Spleen (tissue), 11 donors: ENCODE measurements around the gene ZRANB1. TPM values are rescaled to one million over a fixed set of nuclear protein-coding genes. Genes with fewer than 3 reads are reported as not detected.

Source experiments
- DNase-seq: peaks from one replicate; pipeline ENCODE4 v3.0.0-alpha.2; 2020
- H3K27ac ChIP-seq, 8 donors: fragments of 200-600 bp; sonication (generic) in 7 of 8; 1 replicate in 4 of 8; 2 replicates in 4 of 8; pipeline versions ENCODE4 v1.5.0 to v1.8.0; 2016 to 2021; ENCODE audit warnings: inconsistent platforms in 4 of 8, mild to moderate bottlenecking in 4 of 8, moderate library complexity in 1 of 8
- H3K27me3 ChIP-seq, 7 donors: fragments of 200-600 bp; sonication (generic) in 6 of 7; replicated peaks in 1 of 7; 1 replicate in 4 of 7; 2 replicates in 3 of 7; pipeline versions ENCODE4 v1.5.0 to v1.8.0; 2016 to 2021; ENCODE audit warnings: inconsistent platforms in 3 of 7, mild to moderate bottlenecking in 1 of 7
- H3K36me3 ChIP-seq, 6 donors: fragments of 200-600 bp; sonication (generic) in 5 of 6; 1 replicate in 4 of 6; 2 replicates in 2 of 6; pipeline versions ENCODE4 v1.5.0 to v1.8.0; 2016 to 2021; ENCODE audit warnings: inconsistent platforms in 2 of 6
- H3K4me1 ChIP-seq, 6 donors: fragments of 200-600 bp; sonication (generic) in 5 of 6; 1 replicate in 3 of 6; 2 replicates in 3 of 6; pipeline versions ENCODE4 v1.5.0 to v1.8.0; 2016 to 2021; ENCODE audit warnings: inconsistent platforms in 3 of 6
- H3K4me3 ChIP-seq, 8 donors: fragments of 200-600 bp; sonication (generic) in 7 of 8; 1 replicate in 4 of 8; 2 replicates in 4 of 8; pipeline versions ENCODE4 v1.5.0 to v1.8.0; 2016 to 2021; ENCODE audit warnings: inconsistent platforms in 4 of 8, mild to moderate bottlenecking in 4 of 8, moderate library complexity in 2 of 8
- H3K9me3 ChIP-seq, 8 donors: fragments of 200-600 bp; sonication (generic) in 7 of 8; 1 replicate in 4 of 8; 2 replicates in 4 of 8; pipeline versions ENCODE4 v1.5.0 to v1.8.0; 2016 to 2021; ENCODE audit warnings: inconsistent platforms in 4 of 8
- POLR2A ChIP-seq, 3 donors: fragments of 450-650 bp; IDR thresholded peaks; one replicate each; pipeline ENCODE4 v1.5.1; 2017; ENCODE audit warnings: antibody characterized with exemption in 3 of 3, mild to moderate bottlenecking in 1 of 3
- POLR2AphosphoS5 ChIP-seq, 3 donors: sonication (generic); formaldehyde crosslinking; IDR thresholded peaks; one replicate each; pipeline ENCODE4 v1.5.1; 2017; ENCODE audit warnings: antibody characterized with exemption in 3 of 3
- WGBS, 5 donors: extraction: QIAGEN DNeasy Blood & Tissue Kit in 3 of 5; methylation state at CpG; one replicate each; pipeline versions ENCODE4 v1.1.5 to v1.1.7; 2013 to 2018; 5-methylcytosine and 5-hydroxymethylcytosine counted together
- intact Hi-C: fragments of 100-400 bp; cut with DNase I; formaldehyde crosslinking; loops from one replicate; pipeline ENCODE4 v1.15.0; 2023; ENCODE audit warnings: low total_unique reads
- polyA plus RNA-seq, 3 donors: library from polyadenylated mRNA; stranded (reverse); fragments of 200-250 nt; gene quantifications; one replicate each; pipeline ENCODE4 v1.2.1, GENCODE V29; 2013
- total RNA-seq, 7 donors: library from RNA; depleted of rRNA in 3 of 7; stranded (reverse); fragments of >200 nt in 3 of 7; fragmentation: NEBNext Ultra II Directional in 4 of 7; extraction: Animal tissue kit (Norgen Biotek cat#: 25700) in 4 of 7; gene quantifications; one replicate each; pipeline versions ENCODE4 v1.1.0 to v1.2.1, GENCODE V29; 2016 to 2021
- TF ChIP-seq, protein P1 (sequence below), 11 experiments: fragments of 200-600 bp in 7 of 11; fragments of 450-650 bp in 4 of 11; sonication (generic) in 4 of 11; IDR thresholded peaks in 8 of 11; conservative IDR thresholded peaks in 3 of 11; 1 replicate in 7 of 11; 2 replicates in 4 of 11; pipeline versions ENCODE4 v1.4.0 to v1.8.0; 2016 to 2021; ENCODE audit warnings: antibody characterized with exemption in 11 of 11, inconsistent platforms in 4 of 11, mild to moderate bottlenecking in 1 of 11
- donor health status: healthy with polysubstance abuse.
- donor health status: DM: no; HTN: no; CAD: no; lungs with moderate emphysema.
- donor health status: DM: no; HTN: no; CAD: no.
- donor health status: Bipolar disorder and iron deficiency.
- donor health status: healthy.
- donor health status: DM: no; HTN: no; CAD: no.
- donor health status: DM: yes; HTN: yes; CAD: no.

The ZRANB1 gene
- total and polyA plus RNA-seq, 10 donors, result 5.0 to 28.8 (median 17.7) TPM

DNA sequence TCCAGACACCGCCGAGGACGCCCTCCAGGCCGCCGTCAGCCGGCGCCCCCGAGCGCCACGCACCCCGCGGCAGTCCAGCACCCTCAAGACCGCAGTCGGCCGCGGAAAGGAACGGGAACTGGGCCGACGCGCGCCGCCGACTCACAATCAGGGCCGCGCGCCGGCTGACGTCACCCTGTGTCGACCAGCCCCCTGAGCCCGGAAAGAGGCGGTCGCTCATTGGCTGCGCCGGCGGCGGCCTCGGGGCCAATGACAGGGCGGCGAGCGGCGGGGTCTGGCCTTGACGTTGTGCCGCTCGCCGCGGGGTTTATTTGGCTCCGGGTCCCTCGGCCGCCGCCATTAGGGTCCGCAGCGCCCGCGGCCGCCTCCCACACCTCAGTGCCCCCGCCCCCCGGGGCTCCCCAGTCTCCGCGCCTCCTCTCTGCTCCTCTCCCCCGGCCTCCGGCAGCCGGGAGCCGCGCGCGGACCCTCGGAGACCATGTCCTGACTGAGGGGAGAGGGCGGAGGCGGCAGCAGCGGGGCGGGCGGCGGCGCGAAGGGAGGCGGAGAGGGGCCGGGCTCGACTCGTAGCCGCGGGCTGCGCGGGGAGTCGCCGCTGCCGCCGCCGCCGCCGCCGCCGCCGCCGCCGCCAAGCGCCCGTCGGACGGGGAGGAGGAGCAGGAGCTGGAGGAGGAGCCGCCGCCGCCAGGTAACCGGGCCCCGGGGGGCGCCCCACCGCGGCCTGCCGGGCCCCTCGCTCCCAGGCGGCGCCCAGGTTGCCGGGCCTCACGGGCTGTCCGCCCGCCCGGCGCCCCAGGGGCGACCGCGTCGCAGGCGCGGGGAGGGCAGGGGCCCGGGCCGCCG lies 25.1 kb upstream of the ZRANB1 start:
- H3K36me3 ChIP-seq, result no peaks in the 10 kb centered on the region
- H3K27me3 ChIP-seq, result no peaks in the 10 kb centered on the region
- H3K4me1 ChIP-seq, result peaks cover 23 to 67% (median 44%) of the 10 kb centered on the region in 6 donors
- DNase-seq, result peak; percentile 99
- peak overlapping the region; percentile 65 to 91 (median 71) for H3K4me3 ChIP-seq
- 0 to 2% (median 1%) methylated on average over 21 to 126 of the region's 126 CpGs for WGBS, 5 donors
- no peaks in the 10 kb centered on the region for H3K9me3 ChIP-seq
- peak overlapping the region; percentile 95 to 99 (median 98) for H3K27ac ChIP-seq
- peak in 2 of 3 donors; percentile 51 to 82 for TF ChIP-seq POLR2A (IDR thresholded peaks at IDR 0.05)
- TF ChIP-seq POLR2AphosphoS5 (IDR thresholded peaks at IDR 0.05), result peak; percentile 96 to 98 (median 98)
- TF ChIP-seq, protein P1, sequence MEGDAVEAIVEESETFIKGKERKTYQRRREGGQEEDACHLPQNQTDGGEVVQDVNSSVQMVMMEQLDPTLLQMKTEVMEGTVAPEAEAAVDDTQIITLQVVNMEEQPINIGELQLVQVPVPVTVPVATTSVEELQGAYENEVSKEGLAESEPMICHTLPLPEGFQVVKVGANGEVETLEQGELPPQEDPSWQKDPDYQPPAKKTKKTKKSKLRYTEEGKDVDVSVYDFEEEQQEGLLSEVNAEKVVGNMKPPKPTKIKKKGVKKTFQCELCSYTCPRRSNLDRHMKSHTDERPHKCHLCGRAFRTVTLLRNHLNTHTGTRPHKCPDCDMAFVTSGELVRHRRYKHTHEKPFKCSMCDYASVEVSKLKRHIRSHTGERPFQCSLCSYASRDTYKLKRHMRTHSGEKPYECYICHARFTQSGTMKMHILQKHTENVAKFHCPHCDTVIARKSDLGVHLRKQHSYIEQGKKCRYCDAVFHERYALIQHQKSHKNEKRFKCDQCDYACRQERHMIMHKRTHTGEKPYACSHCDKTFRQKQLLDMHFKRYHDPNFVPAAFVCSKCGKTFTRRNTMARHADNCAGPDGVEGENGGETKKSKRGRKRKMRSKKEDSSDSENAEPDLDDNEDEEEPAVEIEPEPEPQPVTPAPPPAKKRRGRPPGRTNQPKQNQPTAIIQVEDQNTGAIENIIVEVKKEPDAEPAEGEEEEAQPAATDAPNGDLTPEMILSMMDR (IDR thresholded peaks at IDR 0.05 in 8 of 11, conservative IDR thresholded peaks at IDR 0.05 in 3 of 11), result peak in 4 of 11 experiments; percentile 16 to 39 (median 23)
- intact Hi-C loops, result no loop called here

DNA sequence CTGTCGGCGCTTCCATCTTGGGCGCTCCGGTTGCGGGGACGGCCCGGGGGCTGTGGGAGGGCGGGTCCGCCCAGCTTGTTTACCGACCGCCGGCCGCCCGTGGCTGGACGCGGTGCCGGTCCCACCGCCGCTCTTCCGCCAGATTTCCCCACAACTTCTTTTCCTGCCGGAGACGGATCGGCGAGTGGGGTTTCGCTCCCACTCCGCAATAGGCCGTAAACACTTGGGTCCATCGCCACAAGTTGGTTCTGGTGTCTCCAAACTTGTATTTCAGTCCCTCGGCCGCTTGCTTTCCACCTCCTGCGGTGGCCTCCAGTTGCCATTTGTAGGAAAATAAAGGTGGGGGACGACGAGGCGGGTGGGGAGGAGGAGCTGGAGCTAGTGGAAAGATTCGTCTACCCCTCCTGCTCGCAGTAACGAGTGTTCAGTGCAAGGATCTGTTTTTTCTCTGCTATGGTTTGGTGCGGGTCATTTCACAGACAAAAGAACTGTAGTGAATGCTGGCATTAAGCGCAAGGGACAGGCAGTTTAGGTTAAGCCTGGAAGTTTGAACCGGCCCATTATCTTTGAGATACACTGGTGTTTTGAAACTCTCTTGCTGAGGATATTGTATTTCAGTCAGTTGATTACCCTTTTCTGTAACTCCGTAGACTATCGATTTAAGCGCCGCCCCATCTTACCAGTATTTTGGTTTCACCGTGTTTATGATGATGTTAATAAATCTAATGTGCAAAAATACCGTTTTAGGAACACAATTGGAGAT lies 24.3 kb upstream of the ZRANB1 start:
- no peaks in the 10 kb centered on the region for H3K9me3 ChIP-seq
- DNase-seq, result peak; percentile 91
- peak overlapping the region; percentile 65 to 91 (median 71) for H3K4me3 ChIP-seq
- peaks cover 0 to 3% (median 0%) of the 10 kb centered on the region in 6 donors for H3K36me3 ChIP-seq
- no peaks in the 10 kb centered on the region for H3K27me3 ChIP-seq
- H3K27ac ChIP-seq, result peak overlapping the region; percentile 95 to 99 (median 98)
- peaks cover 23 to 63% (median 43%) of the 10 kb centered on the region in 6 donors for H3K4me1 ChIP-seq
- TF ChIP-seq POLR2A (IDR thresholded peaks at IDR 0.05), result no peak
- TF ChIP-seq POLR2AphosphoS5 (IDR thresholded peaks at IDR 0.05), result peak in 2 of 3 donors; percentile 6 to 59
- TF ChIP-seq, protein P1 (IDR thresholded peaks at IDR 0.05 in 8 of 11, conservative IDR thresholded peaks at IDR 0.05 in 3 of 11), result no peak
- intact Hi-C loops, result no loop called here
- 0 to 1% (median 1%) methylated on average over 32 to 46 of the region's 46 CpGs for WGBS, 5 donors

DNA sequence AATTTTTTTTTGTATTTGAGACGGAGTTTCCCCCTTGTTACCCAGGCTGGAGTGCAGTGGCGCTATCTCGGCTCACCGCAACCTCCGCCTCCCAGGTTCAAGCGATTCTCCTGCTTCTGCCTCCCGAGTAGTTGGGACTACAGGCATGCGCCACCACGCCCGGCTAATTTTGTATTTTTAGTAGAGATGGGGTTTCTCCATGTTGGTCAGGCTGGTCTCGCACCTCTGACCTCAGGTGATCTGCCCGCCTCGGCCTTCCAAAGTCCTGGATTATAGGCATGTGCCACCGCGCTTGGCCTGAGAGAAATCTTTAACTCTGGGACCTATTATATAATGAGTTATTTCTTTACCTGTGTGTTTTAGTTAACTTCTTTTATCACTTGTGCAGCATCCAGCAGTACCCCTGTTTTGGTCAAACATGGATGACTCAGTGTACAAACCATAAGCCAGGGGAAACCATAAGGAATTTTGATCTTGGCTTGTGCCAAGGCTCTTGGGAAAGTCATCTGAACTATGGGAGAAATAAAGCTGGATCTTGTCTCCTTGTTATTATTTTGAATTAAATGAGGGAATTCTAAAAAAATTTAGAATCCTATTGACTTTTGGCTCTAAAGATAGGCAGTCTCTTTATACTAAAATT lies 23.6 kb upstream of the ZRANB1 start:
- peak overlapping the region; percentile 95 to 99 (median 98) for H3K27ac ChIP-seq
- 28 to 44% (median 39%) methylated on average over 15 of the region's 15 CpGs for WGBS, 5 donors
- intact Hi-C loops, result no loop called here

More for the DNA sequence above, 23.6 kb upstream of the ZRANB1 start:
- H3K4me1 ChIP-seq, result peaks cover 23 to 65% (median 43%) of the 10 kb centered on the region in 6 donors
- peaks cover 0 to 10% (median 0%) of the 10 kb centered on the region in 6 donors for H3K36me3 ChIP-seq
- DNase-seq, result no peak
- H3K4me3 ChIP-seq, result peak overlapping the region; percentile 65 to 91 (median 71)
- TF ChIP-seq, protein P1 (IDR thresholded peaks at IDR 0.05 in 8 of 11, conservative IDR thresholded peaks at IDR 0.05 in 3 of 11), result no peak
- TF ChIP-seq POLR2A (IDR thresholded peaks at IDR 0.05), result no peak
- TF ChIP-seq POLR2AphosphoS5 (IDR thresholded peaks at IDR 0.05), result no peak
- H3K9me3 ChIP-seq, result no peaks in the 10 kb centered on the region
- H3K27me3 ChIP-seq, result no peaks in the 10 kb centered on the region
